Brain microvascular endothelial cell (primary cell): ENCODE results near the gene FANK1.

ENCODE experiments used
- DNase-seq: peaks from one replicate; pipeline ENCODE4 v3.0.0-alpha.2; 2020
- H3K27ac ChIP-seq: fragments of 250-450 bp; sonication (Bioruptor Pico); 2 replicates; pipeline ENCODE4 v1.5.1; 2020; ENCODE audit warnings: mild to moderate bottlenecking, moderate library complexity
- H3K27me3 ChIP-seq: fragments of 250-450 bp; sonication (Bioruptor Pico); replicated peaks from 2 replicates; pipeline ENCODE4 v1.5.1; 2020; ENCODE audit warnings: mild to moderate bottlenecking
- H3K36me3 ChIP-seq: fragments of 250-450 bp; sonication (Bioruptor Pico); replicated peaks from 2 replicates; pipeline ENCODE4 v1.5.1; 2020; ENCODE audit warnings: mild to moderate bottlenecking
- H3K4me3 ChIP-seq: 2 replicates; pipeline ENCODE4 v1.5.1; 2011; ENCODE audit warnings: low read depth, mild to moderate bottlenecking, control low read depth, low read length, moderate library complexity
- CTCF ChIP-seq: IDR thresholded peaks from 2 replicates; pipeline ENCODE4 v1.5.1; 2011; ENCODE audit warnings: low read depth, mild to moderate bottlenecking, moderate library complexity, low read length, control low read depth, inconsistent platforms; ENCODE audit errors: missing control alignments
- in situ Hi-C: cut with HindIII; loops from 2 replicates; pipeline ENCODE4 v1.10.0; 2017; ENCODE audit warnings: low sequenced_read_pairs, low pct_ligation_motif_present

The FANK1 gene

GRCh38 chr10:126017961-126018560 lies 121.7 kb downstream of the FANK1 start:
- peak; percentile 78 for DNase-seq
- H3K27me3 ChIP-seq = no peaks in the 10 kb centered on the region
- no peak for TF ChIP-seq CTCF
- peak overlapping the region; percentile 56 for H3K27ac ChIP-seq
- H3K4me3 ChIP-seq = no peak overlapping the region
- peaks cover 6% of the 10 kb centered on the region for H3K36me3 ChIP-seq
- in situ Hi-C loops = no loop called here

GRCh38 chr10:126021833-126022500 lies 125.6 kb downstream of the FANK1 start:
- no peak overlapping the region for H3K4me3 ChIP-seq
- DNase-seq = no peak
- peaks cover 6% of the 10 kb centered on the region for H3K36me3 ChIP-seq
- H3K27me3 ChIP-seq = no peaks in the 10 kb centered on the region
- no peak for TF ChIP-seq CTCF
- in situ Hi-C loops = no loop called here
- H3K27ac ChIP-seq = no peak overlapping the region

GRCh38 chr10:126022841-126023240 lies 126.5 kb downstream of the FANK1 start:
- in situ Hi-C loops = no loop called here
- Histone ChIP-seq H3K36me3 (peaks cover 6% of the 10 kb centered on the region), H3K27me3 (no peaks in the 10 kb centered on the region), H3K27ac (no peak overlapping the region), H3K4me3 (no peak overlapping the region)
- DNase-seq = no peak
- no peak for TF ChIP-seq CTCF

GRCh38 chr10:126027692-126028091 lies 131.3 kb downstream of the FANK1 start:
- no peak for DNase-seq
- Histone ChIP-seq H3K36me3 (peaks cover 5% of the 10 kb centered on the region), H3K4me3 (no peak overlapping the region), H3K27ac (no peak overlapping the region), H3K27me3 (no peaks in the 10 kb centered on the region)
- in situ Hi-C loops = no loop called here
- TF ChIP-seq CTCF = no peak

GRCh38 chr10:126029999-126030398 lies 133.6 kb downstream of the FANK1 start:
- in situ Hi-C loops = no loop called here
- Histone ChIP-seq H3K36me3 (peaks cover 8% of the 10 kb centered on the region), H3K27ac (no peak overlapping the region), H3K4me3 (no peak overlapping the region), H3K27me3 (no peaks in the 10 kb centered on the region)
- TF ChIP-seq CTCF = no peak
- no peak for DNase-seq
